Activated CD4-positive, alpha-beta memory T cell treated with anti-CD3 and anti-CD28 coated beads for 36 hours (primary cell): ENCODE measurements around the gene C14orf39. TPM values are rescaled to one million over a fixed set of nuclear protein-coding genes. Genes with fewer than 3 reads are reported as not detected.
"Not testable (repeated sequence)": the region's sequence is repeated elsewhere in the genome, so short reads cannot be mapped to it uniquely, and the experiment has no call there.

Experiments
- CTCF ChIA-PET: fragments of 350-600 bp; sonication (Branson Sonifier 250); formaldehyde crosslinking; loops from one replicate; lab custom pipeline; 2021; ENCODE audit warnings: antibody characterized with exemption, inconsistent platforms; lab: Charles Lee
- POLR2A ChIA-PET: fragments of 350-600 bp; sonication (Branson Sonifier 250); formaldehyde crosslinking; loops from one replicate; lab custom pipeline; 2021; ENCODE audit warnings: antibody characterized with exemption; lab: Charles Lee
- DNase-seq: peaks from one replicate; pipeline ENCODE4 v3.0.0-alpha.2; 2020
- H3K27ac Mint-ChIP-seq: one replicate; pipeline ENCODE4 v1.8.0; 2021; ENCODE audit warnings: mixed read lengths
- H3K27me3 Mint-ChIP-seq: one replicate; pipeline ENCODE4 v1.8.0; 2021; ENCODE audit warnings: mixed read lengths
- H3K36me3 Mint-ChIP-seq: one replicate; pipeline ENCODE4 v1.8.0; 2021; ENCODE audit warnings: mixed read lengths
- H3K4me1 Mint-ChIP-seq: one replicate; pipeline ENCODE4 v1.8.0; 2021; ENCODE audit warnings: low read depth, mixed read lengths
- H3K4me3 Mint-ChIP-seq: one replicate; pipeline ENCODE4 v1.8.0; 2021; ENCODE audit warnings: mild to moderate bottlenecking, mixed read lengths
- H3K9me3 Mint-ChIP-seq: one replicate; pipeline ENCODE4 v1.8.0; 2021; ENCODE audit warnings: mixed read lengths
- intact Hi-C: fragments of 100-400 bp; cut with micrococcal nuclease; formaldehyde crosslinking; loops from one replicate; pipeline ENCODE4 v1.15.1; 2023
- total RNA-seq, 2 experiments: library from RNA; stranded (reverse); gene quantifications; one replicate each; pipeline ENCODE4 v1.2.3, GENCODE V29; 2021

C14orf39 gene
- total RNA-seq, 2 experiments from 2014 or later, result not detected

DNA sequence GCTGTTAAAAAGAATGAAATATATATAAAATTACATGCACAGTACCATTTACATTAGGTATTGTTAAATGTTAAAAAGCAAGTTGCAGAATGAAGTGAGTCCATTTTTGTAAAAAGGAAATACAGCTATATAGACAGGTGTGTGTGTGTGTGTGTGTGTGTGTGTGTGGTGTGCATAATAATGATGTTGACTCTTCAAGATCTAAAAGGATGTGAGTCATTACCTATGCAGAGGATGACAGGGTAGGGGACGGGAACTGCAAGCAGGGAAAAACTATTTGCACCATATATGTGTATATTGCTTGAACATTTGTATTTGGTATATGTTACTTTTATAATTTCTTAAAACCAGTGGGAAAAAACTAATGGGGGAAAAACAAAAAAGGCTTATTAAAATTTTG, 3.1 kb downstream of the C14orf39 start:
- Mint-ChIP-seq H3K36me3 (peaks cover 2% of the 10 kb centered on the region), H3K27ac (no peak overlapping the region), H3K4me1 (peaks cover 3% of the 10 kb centered on the region), H3K9me3 (peaks cover 3% of the 10 kb centered on the region), H3K27me3 (peaks cover 22% of the 10 kb centered on the region), H3K4me3 (no peak overlapping the region)
- intact Hi-C loops, result no loop called here
- ChIA-PET CTCF (no interaction called here), POLR2A (no interaction called here)
- no peak for DNase-seq

DNA sequence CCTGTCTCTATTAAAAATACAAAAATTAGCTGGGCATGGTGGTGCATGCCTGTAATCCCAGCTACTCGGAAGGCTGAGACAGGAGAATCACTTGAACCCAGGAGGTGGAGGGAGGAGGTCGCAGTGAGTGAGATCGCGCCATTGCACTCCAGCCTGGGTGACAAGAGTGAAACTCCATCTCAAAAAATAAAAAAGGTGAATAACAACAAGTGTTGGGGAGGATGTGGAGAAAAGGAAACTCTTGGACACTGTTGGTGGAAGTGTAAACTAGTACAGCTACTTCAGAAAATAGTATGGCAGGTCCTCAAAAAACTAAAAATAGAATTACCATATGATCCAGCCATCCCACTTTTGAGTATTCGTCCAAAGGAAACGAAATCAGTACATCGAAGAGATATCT, 5.6 kb downstream of the C14orf39 start:
- DNase-seq, intact Hi-C loops, POLR2A ChIA-PET, H3K36me3 Mint-ChIP-seq, H3K4me3 Mint-ChIP-seq, CTCF ChIA-PET, H3K27ac Mint-ChIP-seq, H3K4me1 Mint-ChIP-seq, H3K9me3 Mint-ChIP-seq: not testable (repeated sequence)
- peaks cover 13% of the 10 kb centered on the region for H3K27me3 Mint-ChIP-seq

DNA sequence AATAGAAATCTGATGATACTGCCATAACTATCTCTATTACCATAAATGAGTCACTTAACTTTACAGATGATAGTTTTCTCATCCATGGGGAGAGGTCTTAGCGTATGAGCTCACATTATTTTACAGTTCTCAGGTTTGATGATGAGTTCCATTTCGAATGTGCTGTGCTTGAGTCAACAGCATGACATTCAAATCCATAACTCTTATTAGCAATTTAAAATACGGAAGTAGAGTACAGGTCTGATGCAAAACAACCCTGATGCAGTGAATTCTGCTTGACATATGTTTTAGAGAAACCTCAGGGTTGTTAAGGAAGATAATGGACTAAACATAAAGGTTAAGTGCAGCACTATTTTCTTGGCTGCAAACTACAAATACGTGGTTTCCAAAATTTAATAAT, 30.0 kb downstream of the C14orf39 start:
- Mint-ChIP-seq H3K27ac (no peak overlapping the region), H3K4me3 (no peak overlapping the region), H3K9me3 (no peaks in the 10 kb centered on the region), H3K4me1 (no peaks in the 10 kb centered on the region), H3K27me3 (peaks cover 3% of the 10 kb centered on the region), H3K36me3 (no peaks in the 10 kb centered on the region)
- CTCF ChIA-PET, result no interaction called here
- intact Hi-C loops, result no loop called here
- DNase-seq, result no peak
- POLR2A ChIA-PET, result no interaction called here

DNA sequence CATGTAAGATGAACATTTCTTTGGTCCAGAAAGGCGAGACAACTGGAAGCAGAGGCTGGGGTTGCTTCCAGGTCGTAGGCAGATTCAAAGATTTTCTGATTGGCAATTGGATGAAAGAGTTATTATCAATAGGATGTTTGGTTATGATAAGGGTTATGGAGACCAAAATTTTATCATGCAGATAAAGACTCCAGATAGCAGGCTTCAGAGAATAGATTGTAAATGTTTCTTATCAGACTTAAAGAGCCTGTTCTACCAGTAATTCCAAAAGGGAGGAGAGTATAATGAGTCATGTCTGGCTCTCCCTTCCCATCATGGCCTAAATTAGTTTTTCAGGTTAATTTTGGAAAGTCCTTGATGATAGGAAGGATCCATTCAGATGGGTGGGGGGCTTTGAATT, 55.6 kb downstream of the C14orf39 start:
- Mint-ChIP-seq H3K27ac (no peak overlapping the region), H3K4me3 (no peak overlapping the region), H3K27me3 (peaks cover 5% of the 10 kb centered on the region), H3K36me3 (no peaks in the 10 kb centered on the region), H3K9me3 (peaks cover 3% of the 10 kb centered on the region), H3K4me1 (no peaks in the 10 kb centered on the region)
- POLR2A ChIA-PET, result no interaction called here
- CTCF ChIA-PET, result interaction anchor here (1.5 kb wide), 1 partner anchor 99 kb away, joined by 4 read pairs; no protein-coding TSS in a partner anchor
- intact Hi-C loops, result no loop called here
- DNase-seq, result no peak

DNA sequence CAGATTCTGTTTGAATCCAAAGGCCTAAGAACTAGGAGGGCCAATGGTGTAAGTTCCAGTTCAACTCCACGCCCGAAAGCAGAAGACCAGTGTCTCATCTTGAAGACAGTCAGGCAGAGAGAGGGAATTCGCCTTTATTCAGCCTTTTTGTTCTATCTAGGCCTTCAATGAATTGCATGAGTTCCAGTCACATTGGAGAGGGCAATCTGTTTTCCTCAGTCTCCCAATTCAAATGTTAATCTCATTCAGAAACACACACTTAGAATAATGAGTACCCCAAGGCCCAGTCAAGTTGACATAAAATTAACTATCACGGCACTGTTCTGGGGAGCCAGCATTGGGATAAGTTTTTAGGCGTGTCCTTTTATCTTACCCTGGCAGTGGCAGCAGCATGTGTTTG, 65.8 kb downstream of the C14orf39 start:
- Mint-ChIP-seq H3K4me3 (no peak overlapping the region), H3K27ac (no peak overlapping the region), H3K27me3 (peaks cover 1% of the 10 kb centered on the region), H3K9me3 (peaks cover 2% of the 10 kb centered on the region), H3K36me3 (no peaks in the 10 kb centered on the region), H3K4me1 (no peaks in the 10 kb centered on the region)
- CTCF ChIA-PET, result no interaction called here
- intact Hi-C loops, result no loop called here
- DNase-seq, result no peak
- POLR2A ChIA-PET, result no interaction called here

DNA sequence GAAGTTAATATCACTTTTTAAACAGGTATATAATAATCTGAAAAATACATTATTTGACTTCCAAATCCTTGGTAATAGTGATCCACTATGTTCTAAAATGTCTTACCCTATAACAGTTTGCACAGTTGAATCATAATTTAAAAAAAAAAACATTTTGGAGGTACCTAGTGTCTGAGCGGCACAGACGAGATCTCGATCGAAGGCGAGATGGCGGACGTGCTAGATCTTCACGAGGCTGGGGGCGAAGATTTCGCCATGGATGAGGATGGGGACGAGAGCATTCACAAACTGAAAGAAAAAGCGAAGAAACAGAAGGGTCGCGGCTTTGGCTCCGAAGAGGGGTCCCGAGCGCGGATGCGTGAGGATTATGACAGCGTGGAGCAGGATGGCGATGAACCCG, 88.3 kb downstream of the C14orf39 start:
- H3K4me3 Mint-ChIP-seq, H3K27ac Mint-ChIP-seq, CTCF ChIA-PET, POLR2A ChIA-PET, H3K27me3 Mint-ChIP-seq, DNase-seq, H3K9me3 Mint-ChIP-seq, H3K4me1 Mint-ChIP-seq, intact Hi-C loops, H3K36me3 Mint-ChIP-seq: not testable (repeated sequence)

GRCh38 chr14:60396718-60397343, 89.0 kb downstream of the C14orf39 start:
- Mint-ChIP-seq H3K4me3 (no peak overlapping the region), H3K36me3 (no peaks in the 10 kb centered on the region), H3K27ac (no peak overlapping the region), H3K27me3 (peaks cover 3% of the 10 kb centered on the region), H3K9me3 (no peaks in the 10 kb centered on the region), H3K4me1 (no peaks in the 10 kb centered on the region)
- intact Hi-C loops, result no loop called here
- ChIA-PET CTCF (interaction anchor here (0.7 kb wide), 1 partner anchor 65 kb away, joined by 3 read pairs; no protein-coding TSS in a partner anchor), POLR2A (no interaction called here)
- DNase-seq, result no peak

Other genes starting within 250 kb of the C14orf39 start
- 10 to 100 TPM; 44.0 to 47.3 TPM for gene PPM1A, start 236.8 kb downstream of the C14orf39 start, total RNA-seq
- gene SIX6, start 23.1 kb upstream of the C14orf39 start, total RNA-seq, result not detected
- not detected for gene SIX1, start 163.4 kb upstream of the C14orf39 start, total RNA-seq
- gene SIX4, start 238.3 kb upstream of the C14orf39 start, total RNA-seq, result under 1 TPM in 1 of 2 experiments, not detected in 1; 0.17 TPM
- gene MNAT1, start 248.7 kb upstream of the C14orf39 start, total RNA-seq, result 10 to 100 TPM; 35.3 to 38.5 TPM